ENCODE data around the gene ATP13A1.
"Not testable (repeated sequence)": the region's sequence is repeated elsewhere in the genome, so short reads cannot be mapped to it uniquely, and the experiment has no call there.

ATP13A1 gene

GRCh38 chr19:19663256-19664120 lies at the start of gene ATP13A1:
ATP13A1 (minus strand) TSS chr19:19663676; CDS start chr19:19663666, 10 bp downstream.
- DNase-seq (ENCODE audit: low read depth in 2 of 2), result peak; percentile 93

GRCh38 chr19:19711934-19712828 lies 48.7 kb upstream of the ATP13A1 start:
- DNase-seq (ENCODE audit: low read depth in 2 of 2), result no peak

GRCh38 chr19:19711306-19711933 lies 47.9 kb upstream of the ATP13A1 start:
- DNase-seq (ENCODE audit: low read depth in 2 of 2), result no peak

- no peak for DNase-seq (ENCODE audit: low read depth in 2 of 2)
Observed at GRCh38 chr19:19710506-19710905, 47.0 kb upstream of the ATP13A1 start.

GRCh38 chr19:19704836-19705235 lies 41.4 kb upstream of the ATP13A1 start:
- DNase-seq (ENCODE audit: low read depth in 2 of 2), result no peak

- DNase-seq (ENCODE audit: low read depth in 2 of 2), result not testable (repeated sequence)
Observed at GRCh38 chr19:19700493-19700892, 37.0 kb upstream of the ATP13A1 start.

GRCh38 chr19:19697589-19697988 lies 34.1 kb upstream of the ATP13A1 start:
- DNase-seq (ENCODE audit: low read depth in 2 of 2), result no peak

GRCh38 chr19:19696386-19696785 lies 32.9 kb upstream of the ATP13A1 start:
- no peak for DNase-seq (ENCODE audit: low read depth in 2 of 2)

- no peak for DNase-seq (ENCODE audit: low read depth in 2 of 2)
Observed at GRCh38 chr19:19691683-19692082, 28.2 kb upstream of the ATP13A1 start.

GRCh38 chr19:19689023-19689422 lies 25.5 kb upstream of the ATP13A1 start:
- not testable (repeated sequence) for DNase-seq (ENCODE audit: low read depth in 2 of 2)

- DNase-seq (ENCODE audit: low read depth in 2 of 2), result no peak
Observed at GRCh38 chr19:19687090-19687489, 23.6 kb upstream of the ATP13A1 start.

GRCh38 chr19:19686580-19686979 lies 23.1 kb upstream of the ATP13A1 start:
- DNase-seq (ENCODE audit: low read depth in 2 of 2), result no peak

- DNase-seq (ENCODE audit: low read depth in 2 of 2), result not testable (repeated sequence)
Observed at GRCh38 chr19:19686119-19686518, 22.6 kb upstream of the ATP13A1 start.

- DNase-seq (ENCODE audit: low read depth in 2 of 2), result no peak
Observed at GRCh38 chr19:19679176-19680073, 15.9 kb upstream of the ATP13A1 start.

- no peak for DNase-seq (ENCODE audit: low read depth in 2 of 2)
Observed at GRCh38 chr19:19677579-19677978, 14.1 kb upstream of the ATP13A1 start.

GRCh38 chr19:19674315-19674714 lies 10.8 kb upstream of the ATP13A1 start:
- no peak for DNase-seq (ENCODE audit: low read depth in 2 of 2)

GRCh38 chr19:19672816-19673215 lies 9.3 kb upstream of the ATP13A1 start:
- DNase-seq (ENCODE audit: low read depth in 2 of 2), result no peak

GRCh38 chr19:19670070-19670551 lies 6.6 kb upstream of the ATP13A1 start:
- DNase-seq (ENCODE audit: low read depth in 2 of 2), result no peak

GRCh38 chr19:19668230-19669012 lies 4.9 kb upstream of the ATP13A1 start, which contains the start of gene ZNF101:
ZNF101 (plus strand) TSS chr19:19668839; CDS start chr19:19668964, 125 bp downstream.
- DNase-seq (ENCODE audit: low read depth in 2 of 2), result peak; percentile 88 to 94

GRCh38 chr19:19665420-19665948 lies 2.0 kb upstream of the ATP13A1 start:
- DNase-seq (ENCODE audit: low read depth in 2 of 2), result not testable (repeated sequence)
